AG09309 (cell line): ENCODE results near the gene OR6M1.

ENCODE experiments used
- DNase-seq: peaks from one replicate; pipeline ENCODE4 v3.0.0-alpha.2; 2010; ENCODE audit warnings: low read depth
- H3K4me3 ChIP-seq: 2 replicates; pipeline ENCODE4 v1.5.1; 2011; ENCODE audit warnings: mild to moderate bottlenecking, low read depth, low read length, moderate library complexity; ENCODE audit not compliant: control insufficient read depth
- CTCF ChIP-seq: IDR thresholded peaks from 2 replicates; pipeline ENCODE4 v1.5.1; 2011; ENCODE audit warnings: mild to moderate bottlenecking, low read depth, low read length, inconsistent platforms; ENCODE audit not compliant: insufficient read depth, control insufficient read depth; ENCODE audit errors: missing control alignments

The OR6M1 gene

GRCh38 chr11:123797114-123797513, 9.0 kb downstream of the OR6M1 start:
- no peak for TF ChIP-seq CTCF
- H3K4me3 ChIP-seq: no peak overlapping the region
- DNase-seq: no peak

GRCh38 chr11:123796226-123796625, 9.9 kb downstream of the OR6M1 start:
- no peak for DNase-seq
- H3K4me3 ChIP-seq: no peak overlapping the region
- no peak for TF ChIP-seq CTCF

- DNase-seq: no peak
- H3K4me3 ChIP-seq: no peak overlapping the region
- no peak for TF ChIP-seq CTCF
These were observed 22.6 kb downstream of the OR6M1 start for GRCh38 chr11:123783536-123783935.

GRCh38 chr11:123778511-123778910, 27.6 kb downstream of the OR6M1 start:
- TF ChIP-seq CTCF: no peak
- H3K4me3 ChIP-seq: no peak overlapping the region
- no peak for DNase-seq

GRCh38 chr11:123775715-123776549, 30.2 kb downstream of the OR6M1 start:
- H3K4me3 ChIP-seq: no peak overlapping the region
- TF ChIP-seq CTCF: no peak
- no peak for DNase-seq

GRCh38 chr11:123775289-123775688, 30.9 kb downstream of the OR6M1 start:
- no peak overlapping the region for H3K4me3 ChIP-seq
- TF ChIP-seq CTCF: no peak
- no peak for DNase-seq
